ENCODE data around the gene OR10C1.

GRCh38 chr6:29466241-29466640 is 27.1 kb downstream of the OR10C1 start:
- TF ChIP-seq ZBTB33 (CRISPR knock-in tag; IDR thresholded peaks at IDR 0.05) = no peak
- TF ChIP-seq LRRFIP1 (CRISPR knock-in tag; conservative IDR thresholded peaks at IDR 0.05) = no peak
- TF ChIP-seq PTBP1 (IDR thresholded peaks at IDR 0.05; ENCODE audit: low read depth, low read length, poor library complexity, severe bottlenecking) = no peak
- TF ChIP-seq SP1 (IDR thresholded peaks at IDR 0.05) = no peak
- no peak for TF ChIP-seq SP1 (CRISPR knock-in tag; IDR thresholded peaks at IDR 0.05)
- TF ChIP-seq RFX5 (IDR thresholded peaks at IDR 0.05; ENCODE audit: low read depth, low read length) = no peak

All from HepG2 (cell line).